Measurements from ENCODE around the gene BMX.

The BMX gene

GRCh38 chrX:15509845-15510244, 9.2 kb downstream of the BMX start:
- no peaks in the 10 kb centered on the region for H3K36me3 ChIP-seq (ENCODE audit: control insufficient read depth in 1 of 2, insufficient read depth in 2 of 2, low read length in 2 of 2)
- H3K9me3 ChIP-seq (ENCODE audit: control insufficient read depth in 1 of 2, low read length in 2 of 2), result no peaks in the 10 kb centered on the region
- H3K27ac ChIP-seq (ENCODE audit: low read length), result no peak overlapping the region
- no peak overlapping the region for H3K4me3 ChIP-seq (ENCODE audit: low read depth in 1 of 2, low read length in 2 of 2)
- no peaks in the 10 kb centered on the region for H3K27me3 ChIP-seq (ENCODE audit: low read depth, low read length)
- H3K4me1 ChIP-seq (ENCODE audit: control insufficient read depth in 1 of 2, insufficient read depth in 2 of 2, low read length in 2 of 2), result no peaks in the 10 kb centered on the region

- Histone ChIP-seq H3K36me3 (ENCODE audit: control insufficient read depth in 1 of 2, insufficient read depth in 2 of 2, low read length in 2 of 2) (no peaks in the 10 kb centered on the region), H3K4me3 (ENCODE audit: low read depth in 1 of 2, low read length in 2 of 2) (no peak overlapping the region), H3K27me3 (ENCODE audit: low read depth, low read length) (no peaks in the 10 kb centered on the region), H3K4me1 (ENCODE audit: control insufficient read depth in 1 of 2, insufficient read depth in 2 of 2, low read length in 2 of 2) (no peaks in the 10 kb centered on the region), H3K9me3 (ENCODE audit: control insufficient read depth in 1 of 2, low read length in 2 of 2) (no peaks in the 10 kb centered on the region), H3K27ac (ENCODE audit: low read length) (no peak overlapping the region)
These were observed 11.0 kb downstream of the BMX start for GRCh38 chrX:15511563-15511962.

GRCh38 chrX:15512401-15512965, 11.9 kb downstream of the BMX start:
- no peak overlapping the region for H3K27ac ChIP-seq (ENCODE audit: low read length)
- H3K27me3 ChIP-seq (ENCODE audit: low read depth, low read length), result no peaks in the 10 kb centered on the region
- no peaks in the 10 kb centered on the region for H3K9me3 ChIP-seq (ENCODE audit: control insufficient read depth in 1 of 2, low read length in 2 of 2)
- H3K4me3 ChIP-seq (ENCODE audit: low read depth in 1 of 2, low read length in 2 of 2), result no peak overlapping the region
- H3K36me3 ChIP-seq (ENCODE audit: control insufficient read depth in 1 of 2, insufficient read depth in 2 of 2, low read length in 2 of 2), result no peaks in the 10 kb centered on the region
- H3K4me1 ChIP-seq (ENCODE audit: control insufficient read depth in 1 of 2, insufficient read depth in 2 of 2, low read length in 2 of 2), result no peaks in the 10 kb centered on the region

GRCh38 chrX:15514279-15514678, 13.7 kb downstream of the BMX start:
- Histone ChIP-seq H3K9me3 (ENCODE audit: control insufficient read depth in 1 of 2, low read length in 2 of 2) (no peaks in the 10 kb centered on the region), H3K27ac (ENCODE audit: low read length) (no peak overlapping the region), H3K36me3 (ENCODE audit: control insufficient read depth in 1 of 2, insufficient read depth in 2 of 2, low read length in 2 of 2) (no peaks in the 10 kb centered on the region), H3K4me1 (ENCODE audit: control insufficient read depth in 1 of 2, insufficient read depth in 2 of 2, low read length in 2 of 2) (no peaks in the 10 kb centered on the region), H3K27me3 (ENCODE audit: low read depth, low read length) (no peaks in the 10 kb centered on the region), H3K4me3 (ENCODE audit: low read depth in 1 of 2, low read length in 2 of 2) (no peak overlapping the region)

- H3K4me1 ChIP-seq (ENCODE audit: control insufficient read depth in 1 of 2, insufficient read depth in 2 of 2, low read length in 2 of 2), result no peaks in the 10 kb centered on the region
These were observed 15.3 kb downstream of the BMX start for GRCh38 chrX:15515931-15516330.

GRCh38 chrX:15522464-15522863, 21.9 kb downstream of the BMX start:
- no peaks in the 10 kb centered on the region for H3K36me3 ChIP-seq (ENCODE audit: control insufficient read depth in 1 of 2, insufficient read depth in 2 of 2, low read length in 2 of 2)
- no peaks in the 10 kb centered on the region for H3K27me3 ChIP-seq (ENCODE audit: low read depth, low read length)
- H3K9me3 ChIP-seq (ENCODE audit: control insufficient read depth in 1 of 2, low read length in 2 of 2), result no peaks in the 10 kb centered on the region
- no peak overlapping the region for H3K27ac ChIP-seq (ENCODE audit: low read length)
- H3K4me1 ChIP-seq (ENCODE audit: control insufficient read depth in 1 of 2, insufficient read depth in 2 of 2, low read length in 2 of 2), result no peaks in the 10 kb centered on the region
- H3K4me3 ChIP-seq (ENCODE audit: low read depth in 1 of 2, low read length in 2 of 2), result no peak overlapping the region

More at GRCh38 chrX:15515931-15516330, 15.3 kb downstream of the BMX start:
- H3K27ac ChIP-seq (ENCODE audit: low read length), result no peak overlapping the region
- no peak overlapping the region for H3K4me3 ChIP-seq (ENCODE audit: low read depth in 1 of 2, low read length in 2 of 2)
- no peaks in the 10 kb centered on the region for H3K36me3 ChIP-seq (ENCODE audit: control insufficient read depth in 1 of 2, insufficient read depth in 2 of 2, low read length in 2 of 2)
- H3K9me3 ChIP-seq (ENCODE audit: control insufficient read depth in 1 of 2, low read length in 2 of 2), result no peaks in the 10 kb centered on the region
- H3K27me3 ChIP-seq (ENCODE audit: low read depth, low read length), result no peaks in the 10 kb centered on the region

GRCh38 chrX:15523088-15523487, 22.5 kb downstream of the BMX start:
- Histone ChIP-seq H3K36me3 (ENCODE audit: control insufficient read depth in 1 of 2, insufficient read depth in 2 of 2, low read length in 2 of 2) (no peaks in the 10 kb centered on the region), H3K9me3 (ENCODE audit: control insufficient read depth in 1 of 2, low read length in 2 of 2) (no peaks in the 10 kb centered on the region), H3K4me3 (ENCODE audit: low read depth in 1 of 2, low read length in 2 of 2) (no peak overlapping the region), H3K27me3 (ENCODE audit: low read depth, low read length) (no peaks in the 10 kb centered on the region), H3K4me1 (ENCODE audit: control insufficient read depth in 1 of 2, insufficient read depth in 2 of 2, low read length in 2 of 2) (no peaks in the 10 kb centered on the region), H3K27ac (ENCODE audit: low read length) (no peak overlapping the region)

GRCh38 chrX:15524417-15524816, 23.8 kb downstream of the BMX start:
- H3K27me3 ChIP-seq (ENCODE audit: low read depth, low read length), result no peaks in the 10 kb centered on the region
- no peak overlapping the region for H3K4me3 ChIP-seq (ENCODE audit: low read depth in 1 of 2, low read length in 2 of 2)
- no peaks in the 10 kb centered on the region for H3K9me3 ChIP-seq (ENCODE audit: control insufficient read depth in 1 of 2, low read length in 2 of 2)
- H3K4me1 ChIP-seq (ENCODE audit: control insufficient read depth in 1 of 2, insufficient read depth in 2 of 2, low read length in 2 of 2), result no peaks in the 10 kb centered on the region
- no peak overlapping the region for H3K27ac ChIP-seq (ENCODE audit: low read length)
- no peaks in the 10 kb centered on the region for H3K36me3 ChIP-seq (ENCODE audit: control insufficient read depth in 1 of 2, insufficient read depth in 2 of 2, low read length in 2 of 2)

GRCh38 chrX:15525664-15526416, 25.2 kb downstream of the BMX start:
- Histone ChIP-seq H3K4me3 (ENCODE audit: low read depth in 1 of 2, low read length in 2 of 2) (no peak overlapping the region), H3K9me3 (ENCODE audit: control insufficient read depth in 1 of 2, low read length in 2 of 2) (no peaks in the 10 kb centered on the region), H3K27me3 (ENCODE audit: low read depth, low read length) (no peaks in the 10 kb centered on the region), H3K36me3 (ENCODE audit: control insufficient read depth in 1 of 2, insufficient read depth in 2 of 2, low read length in 2 of 2) (no peaks in the 10 kb centered on the region), H3K4me1 (ENCODE audit: control insufficient read depth in 1 of 2, insufficient read depth in 2 of 2, low read length in 2 of 2) (no peaks in the 10 kb centered on the region), H3K27ac (ENCODE audit: low read length) (no peak overlapping the region)

GRCh38 chrX:15529165-15529564, 28.6 kb downstream of the BMX start:
- no peak overlapping the region for H3K4me3 ChIP-seq (ENCODE audit: low read depth in 1 of 2, low read length in 2 of 2)
- no peak overlapping the region for H3K27ac ChIP-seq (ENCODE audit: low read length)
- no peaks in the 10 kb centered on the region for H3K4me1 ChIP-seq (ENCODE audit: control insufficient read depth in 1 of 2, insufficient read depth in 2 of 2, low read length in 2 of 2)

GRCh38 chrX:15530318-15530717, 29.7 kb downstream of the BMX start:
- H3K9me3 ChIP-seq (ENCODE audit: control insufficient read depth in 1 of 2, low read length in 2 of 2), result no peaks in the 10 kb centered on the region
- no peak overlapping the region for H3K27ac ChIP-seq (ENCODE audit: low read length)
- no peaks in the 10 kb centered on the region for H3K4me1 ChIP-seq (ENCODE audit: control insufficient read depth in 1 of 2, insufficient read depth in 2 of 2, low read length in 2 of 2)
- H3K27me3 ChIP-seq (ENCODE audit: low read depth, low read length), result no peaks in the 10 kb centered on the region
- H3K36me3 ChIP-seq (ENCODE audit: control insufficient read depth in 1 of 2, insufficient read depth in 2 of 2, low read length in 2 of 2), result no peaks in the 10 kb centered on the region
- H3K4me3 ChIP-seq (ENCODE audit: low read depth in 1 of 2, low read length in 2 of 2), result no peak overlapping the region

More at GRCh38 chrX:15529165-15529564, 28.6 kb downstream of the BMX start:
- Histone ChIP-seq H3K9me3 (ENCODE audit: control insufficient read depth in 1 of 2, low read length in 2 of 2) (no peaks in the 10 kb centered on the region), H3K27me3 (ENCODE audit: low read depth, low read length) (no peaks in the 10 kb centered on the region), H3K36me3 (ENCODE audit: control insufficient read depth in 1 of 2, insufficient read depth in 2 of 2, low read length in 2 of 2) (no peaks in the 10 kb centered on the region)

GRCh38 chrX:15546745-15547144, 46.1 kb downstream of the BMX start:
- Histone ChIP-seq H3K4me3 (ENCODE audit: low read depth in 1 of 2, low read length in 2 of 2) (no peak overlapping the region), H3K36me3 (ENCODE audit: control insufficient read depth in 1 of 2, insufficient read depth in 2 of 2, low read length in 2 of 2) (no peaks in the 10 kb centered on the region), H3K9me3 (ENCODE audit: control insufficient read depth in 1 of 2, low read length in 2 of 2) (no peaks in the 10 kb centered on the region), H3K27me3 (ENCODE audit: low read depth, low read length) (no peaks in the 10 kb centered on the region), H3K4me1 (ENCODE audit: control insufficient read depth in 1 of 2, insufficient read depth in 2 of 2, low read length in 2 of 2) (no peaks in the 10 kb centered on the region), H3K27ac (ENCODE audit: low read length) (no peak overlapping the region)

Data from muscle layer of duodenum (tissue), 2 donors.